HepG2 (cell line): ENCODE measurements around the gene MFAP3L. TPM values are rescaled to one million over a fixed set of nuclear protein-coding genes. Genes with fewer than 3 reads are reported as not detected.
A peak's percentile ranks its signal among the peaks of the same experiment; 100 is the strongest.

Source experiments
- AGO1 ChIP-seq: fragments of 200-400 bp; formaldehyde crosslinking; IDR thresholded peaks from 2 replicates; pipeline ENCODE4 v1.6.1; 2017; ENCODE audit warnings: mild to moderate bottlenecking, low read depth, low read length, moderate library complexity; ENCODE audit not compliant: poor library complexity, severe bottlenecking
- AHDC1 ChIP-seq: sonication (generic); formaldehyde crosslinking; IDR thresholded peaks from 2 replicates; pipeline ENCODE4 v1.5.1; 2020; ENCODE audit warnings: mild to moderate bottlenecking, missing genetic modification reagents, borderline replicate concordance
- ATF3 ChIP-seq: sonication (generic); formaldehyde crosslinking; IDR thresholded peaks from 2 replicates; pipeline ENCODE4 v1.4.0; 2020; ENCODE audit warnings: missing genetic modification reagents
- FOXM1 ChIP-seq: sonication (generic); formaldehyde crosslinking; IDR thresholded peaks from 2 replicates; pipeline ENCODE4 v1.5.0; 2020; ENCODE audit warnings: missing genetic modification reagents
- GMEB2 ChIP-seq: IDR thresholded peaks from 2 replicates; pipeline ENCODE4 v1.6.1; 2016; ENCODE audit warnings: missing biosample characterization, missing genetic modification reagents, low read depth
- HDAC2 ChIP-seq: sonication (generic); formaldehyde crosslinking; IDR thresholded peaks from 2 replicates; pipeline ENCODE4 v1.4.0; 2020; ENCODE audit warnings: missing genetic modification reagents
- HNF4G ChIP-seq, 2 experiments: sonication (generic) in 1 of 2; formaldehyde crosslinking in 1 of 2; IDR thresholded peaks; 2 replicates each; pipeline versions ENCODE4 v1.4.0 to v1.6.1; 2011 to 2020; ENCODE audit warnings: borderline replicate concordance in 2 of 2, low read depth in 2 of 2, mild to moderate bottlenecking in 2 of 2, low read length in 1 of 2, missing genetic modification reagents in 1 of 2, moderate library complexity in 1 of 2
- ISL2 ChIP-seq: sonication (generic); formaldehyde crosslinking; IDR thresholded peaks from 2 replicates; pipeline ENCODE4 v1.5.0; 2020; ENCODE audit warnings: missing genetic modification reagents
- SATB2 ChIP-seq: sonication (generic); formaldehyde crosslinking; IDR thresholded peaks from 2 replicates; pipeline ENCODE4 v1.5.0; 2020; ENCODE audit warnings: missing genetic modification reagents
- SOX6 ChIP-seq, 2 experiments: fragments of 450-650 bp in 1 of 2; sonication (generic) in 1 of 2; formaldehyde crosslinking in 1 of 2; IDR thresholded peaks; 2 replicates each; pipeline versions ENCODE4 v1.4.0 to v1.6.1; 2017 to 2020; ENCODE audit warnings: antibody characterized with exemption in 1 of 2, mild to moderate bottlenecking in 1 of 2, missing genetic modification reagents in 1 of 2
- SP1 ChIP-seq, 2 experiments: fragments of 450-650 bp in 1 of 2; sonication (generic) in 1 of 2; formaldehyde crosslinking in 1 of 2; IDR thresholded peaks; 2 replicates each; pipeline versions ENCODE4 v1.4.0 to v1.6.1; 2016 to 2020; ENCODE audit warnings: missing genetic modification reagents in 1 of 2
- STAG1 ChIP-seq: sonication (generic); formaldehyde crosslinking; IDR thresholded peaks from 2 replicates; pipeline ENCODE4 v1.4.0; 2020; ENCODE audit warnings: missing genetic modification reagents
- TCF7 ChIP-seq: sonication (generic); IDR thresholded peaks from 2 replicates; pipeline ENCODE4 v1.6.1; 2016; ENCODE audit warnings: antibody characterized with exemption, low read depth
- ZFP91 ChIP-seq: sonication (generic); formaldehyde crosslinking; IDR thresholded peaks from 2 replicates; pipeline ENCODE4 v1.9.0; 2022; ENCODE audit warnings: missing genetic modification reagents, mild to moderate bottlenecking, borderline replicate concordance
- ZNF24 ChIP-seq: fragments of 450-650 bp; IDR thresholded peaks from 2 replicates; pipeline ENCODE4 v1.6.1; 2017; ENCODE audit warnings: antibody characterized with exemption, mild to moderate bottlenecking
- ZNF615 ChIP-seq: sonication (generic); formaldehyde crosslinking; IDR thresholded peaks from 2 replicates; pipeline ENCODE4 v1.5.0; 2020; ENCODE audit warnings: mild to moderate bottlenecking, missing genetic modification reagents, borderline replicate concordance
- ZNF652 ChIP-seq: IDR thresholded peaks from 2 replicates; pipeline ENCODE4 v1.6.1; 2016; ENCODE audit warnings: low read depth, borderline replicate concordance
- ZNF775 ChIP-seq: sonication (generic); formaldehyde crosslinking; IDR thresholded peaks from 2 replicates; pipeline ENCODE4 v1.4.0; 2020; ENCODE audit warnings: missing genetic modification reagents, mild to moderate bottlenecking, moderate library complexity, borderline replicate concordance
- ZNF891 ChIP-seq: sonication (generic); formaldehyde crosslinking; IDR thresholded peaks from 2 replicates; pipeline ENCODE4 v1.5.0; 2020; ENCODE audit warnings: mild to moderate bottlenecking, missing genetic modification reagents
- polyA plus RNA-seq, 8 experiments: library from polyadenylated mRNA; depleted of rRNA in 3 of 8; stranded (reverse) in 7 of 8; unstranded in 1 of 8; fragments of >200 nt; fragmentation: Illumina TruSeq in 4 of 8; extraction: Trizol in 4 of 8; gene quantifications; 2 replicates each; pipeline versions ENCODE4 v1.2.1 to v1.2.3, GENCODE V29; 2011 to 2016; ENCODE audit warnings: low read depth in 4 of 8, missing spikeins in 1 of 8, mixed read lengths in 1 of 8; ENCODE audit not compliant: insufficient read depth in 1 of 8
- total RNA-seq, 5 experiments: library from RNA; depleted of rRNA; stranded (reverse); fragments of >200 nt; fragmentation: Illumina TruSeq; extraction: Trizol; gene quantifications; 2 replicates each; pipeline ENCODE4 v1.2.3, GENCODE V29; 2016; ENCODE audit warnings: low read depth in 1 of 5

Gene MFAP3L
- total and polyA plus RNA-seq, 2 of the 13 experiments (the other 11 are each of a cell fraction or from before 2014, with no cell fraction given) = 1.5 to 3.6 TPM

GRCh38 chr4:169975838-169976796 lies 50.1 kb downstream of the MFAP3L start (continued):
- TF ChIP-seq AHDC1 (peak; percentile 54; the same call in 1 of the 2 replicates), ZNF775 (CRISPR knock-in tag) (no peak), FOXM1 (no peak), HNF4G (IDR thresholded peaks at IDR 0.05; ENCODE audit: borderline replicate concordance, low read depth, low read length) (no peak), HNF4G (CRISPR knock-in tag; IDR thresholded peaks at IDR 0.05; ENCODE audit: borderline replicate concordance, low read depth) (no peak), TCF7 (peak; percentile 57; the same call in 1 of the 2 replicates), SOX6 (IDR thresholded peaks at IDR 0.05) (no peak), SOX6 (CRISPR knock-in tag; IDR thresholded peaks at IDR 0.05) (peak; percentile 78), ZNF24 (no peak), SP1 (IDR thresholded peaks at IDR 0.05) (no peak), SP1 (CRISPR knock-in tag; IDR thresholded peaks at IDR 0.05) (no peak), GMEB2 (CRISPR knock-in tag) (no peak), ATF3 (CRISPR knock-in tag) (no peak), STAG1 (CRISPR knock-in tag) (no peak), HDAC2 (peak; percentile 42; the same call in 1 of the 2 replicates), ZNF615 (CRISPR knock-in tag) (no peak), AGO1 (no peak), ISL2 (CRISPR knock-in tag) (peak; percentile 65; the same call in 1 of the 2 replicates), ZNF652 (CRISPR knock-in tag) (no peak), ZFP91 (CRISPR knock-in tag) (no peak), SATB2 (CRISPR knock-in tag) (no peak), ZNF891 (no peak)
